ENCODE results near the gene ITIH3. TPM values are rescaled to one million over a fixed set of nuclear protein-coding genes. Genes with fewer than 3 reads are reported as not detected.
A peak's percentile ranks its signal among the peaks of the same experiment; 100 is the strongest.

ITIH3 gene
- total RNA-seq, 1 donor from 2014 or later: not detected

GRCh38 chr3:52793702-52794611 lies 639 bp upstream of the ITIH3 start:
- Mint-ChIP-seq H3K4me3 (ENCODE audit: unreplicated experiment) (peak overlapping the region; percentile 28), H3K36me3 (ENCODE audit: unreplicated experiment) (no peaks in the 10 kb centered on the region), H3K9me3 (ENCODE audit: unreplicated experiment) (peaks cover 6% of the 10 kb centered on the region), H3K27ac (ENCODE audit: unreplicated experiment) (peak overlapping the region; percentile 39), H3K27me3 (ENCODE audit: unreplicated experiment) (peaks cover 2% of the 10 kb centered on the region), H3K4me1 (ENCODE audit: low read depth, unreplicated experiment) (peaks cover 7% of the 10 kb centered on the region)
- DNase-seq: no peak
- TF ChIP-seq, protein P1, sequence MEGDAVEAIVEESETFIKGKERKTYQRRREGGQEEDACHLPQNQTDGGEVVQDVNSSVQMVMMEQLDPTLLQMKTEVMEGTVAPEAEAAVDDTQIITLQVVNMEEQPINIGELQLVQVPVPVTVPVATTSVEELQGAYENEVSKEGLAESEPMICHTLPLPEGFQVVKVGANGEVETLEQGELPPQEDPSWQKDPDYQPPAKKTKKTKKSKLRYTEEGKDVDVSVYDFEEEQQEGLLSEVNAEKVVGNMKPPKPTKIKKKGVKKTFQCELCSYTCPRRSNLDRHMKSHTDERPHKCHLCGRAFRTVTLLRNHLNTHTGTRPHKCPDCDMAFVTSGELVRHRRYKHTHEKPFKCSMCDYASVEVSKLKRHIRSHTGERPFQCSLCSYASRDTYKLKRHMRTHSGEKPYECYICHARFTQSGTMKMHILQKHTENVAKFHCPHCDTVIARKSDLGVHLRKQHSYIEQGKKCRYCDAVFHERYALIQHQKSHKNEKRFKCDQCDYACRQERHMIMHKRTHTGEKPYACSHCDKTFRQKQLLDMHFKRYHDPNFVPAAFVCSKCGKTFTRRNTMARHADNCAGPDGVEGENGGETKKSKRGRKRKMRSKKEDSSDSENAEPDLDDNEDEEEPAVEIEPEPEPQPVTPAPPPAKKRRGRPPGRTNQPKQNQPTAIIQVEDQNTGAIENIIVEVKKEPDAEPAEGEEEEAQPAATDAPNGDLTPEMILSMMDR (IDR thresholded peaks at IDR 0.05; ENCODE audit: partially characterized antibody, unreplicated experiment): no peak

- DNase-seq: no peak
- TF ChIP-seq, protein P1 (IDR thresholded peaks at IDR 0.05; ENCODE audit: partially characterized antibody, unreplicated experiment): no peak
- Mint-ChIP-seq H3K4me3 (ENCODE audit: unreplicated experiment) (no peak overlapping the region), H3K9me3 (ENCODE audit: unreplicated experiment) (peaks cover 5% of the 10 kb centered on the region), H3K27me3 (ENCODE audit: unreplicated experiment) (peaks cover 3% of the 10 kb centered on the region), H3K27ac (ENCODE audit: unreplicated experiment) (no peak overlapping the region), H3K36me3 (ENCODE audit: unreplicated experiment) (no peaks in the 10 kb centered on the region), H3K4me1 (ENCODE audit: low read depth, unreplicated experiment) (peaks cover 7% of the 10 kb centered on the region)
Measured at GRCh38 chr3:52795298-52795900, 803 bp downstream of the ITIH3 start.

GRCh38 chr3:52796411-52796810 lies 1.8 kb downstream of the ITIH3 start:
- no peak overlapping the region for H3K27ac Mint-ChIP-seq (ENCODE audit: unreplicated experiment)

GRCh38 chr3:52798376-52798977 lies 3.9 kb downstream of the ITIH3 start:
- Mint-ChIP-seq H3K9me3 (ENCODE audit: unreplicated experiment) (peaks cover 4% of the 10 kb centered on the region), H3K4me1 (ENCODE audit: low read depth, unreplicated experiment) (peaks cover 5% of the 10 kb centered on the region), H3K27me3 (ENCODE audit: unreplicated experiment) (peaks cover 3% of the 10 kb centered on the region), H3K27ac (ENCODE audit: unreplicated experiment) (no peak overlapping the region), H3K4me3 (ENCODE audit: unreplicated experiment) (no peak overlapping the region), H3K36me3 (ENCODE audit: unreplicated experiment) (no peaks in the 10 kb centered on the region)
- TF ChIP-seq, protein P1 (IDR thresholded peaks at IDR 0.05; ENCODE audit: partially characterized antibody, unreplicated experiment): no peak
- DNase-seq: no peak

More at GRCh38 chr3:52796411-52796810, 1.8 kb downstream of the ITIH3 start:
- Mint-ChIP-seq H3K9me3 (ENCODE audit: unreplicated experiment) (peaks cover 5% of the 10 kb centered on the region), H3K36me3 (ENCODE audit: unreplicated experiment) (no peaks in the 10 kb centered on the region), H3K4me3 (ENCODE audit: unreplicated experiment) (no peak overlapping the region), H3K27me3 (ENCODE audit: unreplicated experiment) (peaks cover 3% of the 10 kb centered on the region), H3K4me1 (ENCODE audit: low read depth, unreplicated experiment) (peaks cover 7% of the 10 kb centered on the region)
- no peak for DNase-seq
- TF ChIP-seq, protein P1 (IDR thresholded peaks at IDR 0.05; ENCODE audit: partially characterized antibody, unreplicated experiment): no peak

Measured in glutamatergic neuron (in vitro differentiated cells).